Stimulated activated CD8-positive, alpha-beta memory T cell treated with anti-CD3 and anti-CD28 coated beads, Interleukin-4, amount 100 ng/mL, for 48 hours (primary cell): ENCODE results near the gene ATP11C.
"Not testable (repeated sequence)": the region's sequence is repeated elsewhere in the genome, so short reads cannot be mapped to it uniquely, and the experiment has no call there.

Source experiments
- DNase-seq: peaks from one replicate; pipeline ENCODE4 v3.0.0-alpha.2; 2020

Gene ATP11C

DNA sequence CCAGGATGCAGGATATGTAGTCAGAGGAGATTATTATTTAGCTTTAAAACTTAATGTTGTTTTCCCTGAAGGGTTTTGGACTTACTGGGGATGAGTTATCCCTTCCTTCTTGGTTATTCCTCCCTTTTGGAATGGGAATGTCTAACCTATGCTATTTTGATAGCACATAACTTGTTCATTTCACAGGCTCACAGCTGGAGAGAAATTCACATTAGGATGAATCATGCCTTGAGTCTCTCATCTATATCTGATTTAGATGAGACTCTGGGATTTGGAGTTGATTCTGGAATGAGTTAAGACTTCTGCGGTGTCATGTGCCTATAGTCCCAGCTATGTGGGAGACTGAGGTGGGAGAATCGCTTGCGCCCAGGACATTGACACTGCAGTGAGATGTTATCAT is 81.1 kb downstream of the ATP11C start:
- DNase-seq: no peak

GRCh38 chrX:139850968-139851367 is 81.9 kb downstream of the ATP11C start:
- DNase-seq: no peak

- no peak for DNase-seq
These were observed 88.0 kb downstream of the ATP11C start for GRCh38 chrX:139844884-139845283.

DNA sequence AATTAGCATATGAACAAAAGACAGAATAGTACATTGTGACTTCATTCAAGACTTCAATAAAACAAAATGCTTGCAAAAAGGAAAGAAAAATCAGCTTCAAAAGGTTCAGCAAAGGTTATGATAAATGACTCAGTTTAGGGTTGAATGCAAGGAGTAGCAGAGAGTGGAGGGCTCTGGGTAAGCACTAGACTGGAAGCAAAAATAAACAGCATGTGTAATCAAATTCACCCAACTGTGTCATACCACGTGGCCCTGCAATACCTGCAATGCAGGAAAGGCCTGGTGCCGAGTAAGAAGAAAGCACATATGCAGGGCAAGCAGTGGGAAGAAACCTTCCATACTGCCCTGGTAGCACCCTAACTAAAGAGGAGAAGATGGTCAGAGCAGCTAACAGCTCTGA is 88.7 kb downstream of the ATP11C start:
- DNase-seq: no peak

DNA sequence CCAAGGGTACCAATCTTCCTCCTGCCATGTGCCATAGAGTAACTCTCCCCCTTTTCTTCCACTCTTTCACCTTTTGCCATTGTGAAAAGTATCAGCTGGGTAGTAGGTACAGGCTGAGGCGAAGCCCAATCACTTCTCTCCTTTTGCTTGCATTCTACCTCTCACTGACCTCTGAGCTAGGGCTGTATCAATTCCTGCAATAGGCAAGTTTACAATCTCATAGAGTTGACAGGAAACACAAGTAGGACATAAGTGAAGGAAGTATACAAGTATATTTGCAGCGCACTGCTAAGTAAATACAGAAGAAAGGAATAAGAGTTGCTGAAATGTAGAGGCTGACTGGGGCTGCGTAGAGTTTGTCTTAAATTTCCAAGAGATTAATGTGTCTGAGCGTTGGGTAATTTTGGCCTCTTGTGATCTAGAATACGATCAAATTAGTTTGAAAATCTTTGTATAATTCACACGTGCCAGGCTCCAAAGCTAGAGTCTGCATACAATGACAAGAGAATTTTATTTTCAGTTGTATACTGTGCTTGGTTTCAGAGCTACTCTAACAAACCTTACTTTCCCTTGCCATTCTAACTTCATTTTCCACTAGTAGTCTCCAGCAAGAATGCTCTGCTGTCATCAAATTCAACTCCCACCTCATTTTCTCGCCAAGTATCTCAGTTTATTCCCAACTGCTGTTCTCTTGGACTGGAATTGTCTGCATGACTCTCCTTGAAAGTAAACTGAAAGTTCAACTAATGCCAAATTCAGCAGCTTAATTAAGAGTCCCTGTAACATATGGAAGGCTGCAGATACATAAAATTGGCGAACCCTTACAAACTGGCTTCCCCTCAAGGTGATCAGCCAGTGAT is 90.3 kb downstream of the ATP11C start:
- DNase-seq: no peak

- DNase-seq: not testable (repeated sequence)
These were observed 96.5 kb downstream of the ATP11C start for GRCh38 chrX:139836335-139836734.

GRCh38 chrX:139834879-139835278 is 98.0 kb downstream of the ATP11C start:
- no peak for DNase-seq

- no peak for DNase-seq
These were observed 100.0 kb downstream of the ATP11C start for GRCh38 chrX:139832718-139833309.

DNA sequence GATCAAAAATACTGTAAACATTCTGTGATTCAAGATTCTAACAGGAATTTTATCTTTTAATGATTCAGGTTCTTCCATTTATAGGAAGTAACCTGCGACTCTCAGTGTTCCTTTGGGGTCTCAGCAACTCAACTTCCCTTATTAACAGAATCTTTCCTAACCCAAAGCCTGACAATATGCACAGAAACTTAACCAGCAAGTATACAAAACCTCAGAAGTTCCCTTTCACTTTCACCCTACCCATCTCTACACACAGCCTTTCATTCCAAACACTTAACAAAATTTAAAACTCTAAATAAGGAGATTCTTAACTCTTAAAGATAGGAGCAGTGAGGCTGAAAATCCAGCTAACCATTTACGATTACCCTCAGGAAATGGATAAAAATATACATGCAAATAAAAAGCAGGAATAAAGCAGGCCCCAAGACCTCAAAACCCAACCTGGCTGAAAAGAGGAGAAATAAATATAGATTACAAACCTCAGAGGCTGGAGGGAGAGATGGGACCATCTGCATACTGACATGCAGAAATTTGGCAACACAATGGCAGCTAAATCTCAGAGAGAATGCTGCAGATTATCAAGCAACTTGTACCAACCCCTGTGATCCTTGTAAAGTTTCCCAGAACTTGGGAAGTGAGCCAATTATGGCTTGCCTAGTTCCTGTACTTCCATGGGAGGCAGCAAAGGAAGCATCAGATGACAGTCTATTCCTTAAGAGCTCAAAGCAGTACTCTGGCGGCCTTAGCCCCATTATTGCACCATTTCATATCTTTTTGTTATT is 101.0 kb downstream of the ATP11C start:
- no peak for DNase-seq

- DNase-seq: no peak
These were observed 101.8 kb downstream of the ATP11C start for GRCh38 chrX:139831017-139831416.

DNA sequence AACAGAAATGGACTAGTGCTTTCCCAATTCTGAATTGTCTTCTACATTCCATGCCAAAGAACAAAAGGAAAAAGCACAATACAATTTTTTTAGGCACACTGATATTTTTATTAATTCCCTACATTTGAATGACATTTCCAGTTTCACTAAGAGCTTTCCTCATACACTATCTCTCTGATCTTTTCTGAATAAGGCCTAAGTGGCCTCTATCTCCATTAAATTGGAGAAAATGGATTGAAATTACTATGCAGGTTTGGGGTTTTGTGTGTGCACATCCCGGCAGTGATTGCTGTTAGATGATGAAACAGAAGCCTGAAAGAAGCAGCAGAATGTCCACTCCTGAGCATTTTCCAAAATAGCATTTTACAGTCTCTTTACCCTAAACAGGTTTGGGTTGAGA is 104.0 kb downstream of the ATP11C start:
- DNase-seq: no peak

DNA sequence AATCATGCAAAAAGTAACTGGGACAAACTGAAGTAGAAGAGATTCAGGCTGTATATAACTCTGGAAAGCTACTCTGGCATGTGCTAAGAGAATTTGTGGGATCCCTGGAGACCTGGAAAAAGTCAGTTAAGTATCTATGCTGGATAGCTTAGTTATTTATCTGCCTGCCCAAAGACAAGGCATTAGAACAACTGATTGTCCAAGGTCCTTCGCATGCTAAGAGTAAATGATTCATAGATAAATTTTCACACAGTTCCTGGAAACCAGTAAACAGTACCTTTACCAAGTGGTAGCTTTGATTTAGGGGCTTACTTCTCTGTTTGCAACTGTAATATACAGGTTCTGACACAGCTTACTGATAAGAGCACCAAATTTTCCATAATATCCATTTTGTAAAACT is 104.8 kb downstream of the ATP11C start:
- DNase-seq: no peak

DNA sequence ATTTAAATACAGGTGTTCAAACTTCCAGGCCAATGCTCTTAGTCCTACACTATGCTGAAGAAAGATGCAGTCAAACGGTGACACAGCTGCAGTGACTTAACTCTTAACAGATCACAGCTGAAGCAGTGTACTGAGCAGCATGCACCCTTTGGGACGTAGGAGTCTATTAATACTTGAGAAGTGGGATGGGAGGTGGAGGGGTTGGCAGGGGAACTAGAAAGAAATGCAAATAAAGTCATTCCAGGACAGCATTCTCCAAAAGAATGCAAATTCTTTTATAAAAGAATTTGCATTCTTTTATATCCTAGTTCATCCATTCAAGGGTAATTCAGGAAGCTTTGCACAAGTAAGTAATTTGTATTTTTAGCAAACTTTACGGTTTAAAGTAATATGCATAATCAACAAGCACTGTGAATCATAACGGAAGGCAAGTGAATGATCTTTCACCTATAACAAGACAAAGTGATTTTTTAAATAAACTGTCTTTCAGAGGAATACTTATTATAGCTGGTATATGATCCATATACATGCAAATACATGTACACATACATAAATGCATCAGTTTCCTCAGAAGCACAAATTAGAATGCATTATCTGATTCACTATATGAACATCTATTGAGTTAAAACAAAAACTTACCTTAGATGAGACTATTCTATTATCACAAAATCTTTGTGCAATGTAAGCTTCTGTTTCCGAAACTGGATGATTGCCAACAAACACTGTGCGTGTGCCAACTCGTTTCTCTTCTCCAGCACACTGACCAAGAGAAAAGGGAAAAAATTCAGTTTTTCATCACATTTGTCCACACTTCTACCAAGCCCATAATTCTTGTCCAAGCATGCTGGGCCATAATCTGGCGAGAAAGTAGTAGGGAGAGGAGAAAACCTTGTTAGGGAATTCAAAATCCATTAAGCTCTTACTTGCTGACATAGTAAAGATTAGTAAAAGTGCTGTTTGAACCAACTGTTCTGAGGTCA is 106.5 kb downstream of the ATP11C start:
- no peak for DNase-seq

- DNase-seq: no peak
These were observed 107.2 kb downstream of the ATP11C start for GRCh38 chrX:139825618-139826017.

GRCh38 chrX:139823806-139824205 is 109.0 kb downstream of the ATP11C start:
- DNase-seq: no peak

DNA sequence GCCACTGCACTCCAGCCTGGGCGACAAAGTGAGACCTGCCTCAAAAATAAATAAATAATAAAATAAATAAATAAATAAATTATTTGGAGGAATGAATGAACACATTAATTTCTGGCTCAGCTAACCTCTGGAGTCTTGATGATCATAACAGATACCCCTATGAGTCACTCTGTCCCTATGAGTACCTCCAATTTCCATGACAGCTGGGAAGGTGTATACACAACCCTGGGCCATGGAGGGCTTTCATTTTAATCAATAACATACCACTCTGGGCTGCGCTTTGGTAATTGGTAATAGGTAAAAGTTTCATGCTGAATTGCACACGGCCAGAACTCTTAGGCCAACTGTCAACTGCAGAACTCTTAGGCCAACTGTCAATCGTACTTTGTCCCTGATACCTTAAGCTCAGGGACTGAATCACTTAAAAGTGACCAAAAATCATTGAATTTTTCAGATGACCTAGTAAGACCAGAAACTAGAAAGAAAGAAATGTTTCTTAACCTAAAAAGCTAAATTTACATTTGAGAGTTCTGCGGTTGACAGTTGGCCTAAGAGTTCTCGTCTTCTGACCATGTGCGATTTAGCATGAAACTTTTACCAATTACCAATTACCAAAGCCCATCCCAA is 112.4 kb downstream of the ATP11C start:
- DNase-seq: no peak

DNA sequence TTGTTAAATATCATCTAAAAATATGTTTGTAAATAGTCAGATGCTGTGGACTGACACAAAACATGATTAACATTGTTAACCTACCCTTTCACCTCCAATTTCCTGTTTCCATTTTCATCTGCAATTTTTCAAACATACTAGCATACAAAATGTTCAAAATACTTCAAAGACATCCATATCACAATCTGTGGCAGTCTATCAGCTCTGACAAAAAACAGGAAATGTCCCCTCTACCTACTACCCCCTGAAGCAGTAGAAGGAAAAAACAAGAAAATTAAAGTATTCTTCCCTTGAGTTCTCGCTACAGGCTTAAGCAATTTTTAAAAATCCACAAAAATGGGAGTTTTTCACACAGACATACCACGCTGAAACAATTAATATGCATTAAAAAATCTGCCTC is 116.6 kb downstream of the ATP11C start:
- no peak for DNase-seq

GRCh38 chrX:139815771-139816170 is 117.1 kb downstream of the ATP11C start:
- DNase-seq: no peak

DNA sequence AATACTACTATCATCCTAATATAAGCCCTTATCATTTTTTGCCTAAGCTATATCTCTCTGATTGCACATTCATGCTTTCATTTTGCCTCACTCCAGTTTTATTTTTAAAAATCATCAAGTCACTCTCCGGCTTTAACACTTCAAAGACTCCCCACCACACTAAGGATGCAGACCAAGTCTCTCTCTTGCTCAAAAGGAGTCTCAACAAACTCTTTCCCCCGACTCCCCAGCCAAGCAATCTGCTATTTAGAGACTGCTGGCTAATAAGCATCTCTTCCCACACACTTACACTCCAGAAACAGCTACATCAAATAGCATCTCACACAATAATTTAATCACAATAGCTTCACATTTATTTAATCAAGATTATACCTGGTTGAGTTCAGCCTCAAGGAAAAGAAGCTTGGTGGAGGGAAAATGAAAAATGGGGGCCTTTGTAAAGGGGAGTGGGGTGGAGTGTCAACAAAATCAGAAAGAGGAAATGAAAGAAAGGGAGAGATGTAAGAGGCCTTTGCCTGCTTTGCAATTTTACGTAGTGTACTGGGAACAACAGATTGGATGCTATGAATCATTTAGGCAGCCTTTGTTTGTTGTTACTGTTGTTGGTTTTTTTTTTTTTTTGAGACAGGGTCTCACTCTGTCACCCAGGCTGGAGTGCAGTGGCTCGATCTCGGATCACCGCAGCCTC is 120.8 kb downstream of the ATP11C start:
- no peak for DNase-seq

GRCh38 chrX:139804482-139804881 is 128.4 kb downstream of the ATP11C start:
- DNase-seq: no peak

- no peak for DNase-seq
These were observed 129.6 kb downstream of the ATP11C start for GRCh38 chrX:139803224-139803623.
